Subcutaneous adipose tissue (tissue), 4 donors: ENCODE data around the gene STX1A. TPM values are rescaled to one million over a fixed set of nuclear protein-coding genes. Genes with fewer than 3 reads are reported as not detected.

Experiments
- CTCF ChIP-seq: fragments of 450-650 bp; IDR thresholded peaks from one replicate; pipeline ENCODE4 v1.5.1; 2016; ENCODE audit warnings: low read depth, mild to moderate bottlenecking, control low read depth, antibody characterized with exemption, moderate library complexity
- total RNA-seq, 4 donors: library from RNA; depleted of rRNA; stranded (reverse); fragments of >200 nt; gene quantifications; one replicate each; pipeline ENCODE4 v1.1.0, GENCODE V29; 2016

The STX1A gene
- total RNA-seq, 4 donors from 2014 or later = 2.2 to 12.2 (median 3.4) TPM

GRCh38 chr7:73704640-73705550, 14.6 kb downstream of the STX1A start:
- TF ChIP-seq CTCF = no peak

DNA sequence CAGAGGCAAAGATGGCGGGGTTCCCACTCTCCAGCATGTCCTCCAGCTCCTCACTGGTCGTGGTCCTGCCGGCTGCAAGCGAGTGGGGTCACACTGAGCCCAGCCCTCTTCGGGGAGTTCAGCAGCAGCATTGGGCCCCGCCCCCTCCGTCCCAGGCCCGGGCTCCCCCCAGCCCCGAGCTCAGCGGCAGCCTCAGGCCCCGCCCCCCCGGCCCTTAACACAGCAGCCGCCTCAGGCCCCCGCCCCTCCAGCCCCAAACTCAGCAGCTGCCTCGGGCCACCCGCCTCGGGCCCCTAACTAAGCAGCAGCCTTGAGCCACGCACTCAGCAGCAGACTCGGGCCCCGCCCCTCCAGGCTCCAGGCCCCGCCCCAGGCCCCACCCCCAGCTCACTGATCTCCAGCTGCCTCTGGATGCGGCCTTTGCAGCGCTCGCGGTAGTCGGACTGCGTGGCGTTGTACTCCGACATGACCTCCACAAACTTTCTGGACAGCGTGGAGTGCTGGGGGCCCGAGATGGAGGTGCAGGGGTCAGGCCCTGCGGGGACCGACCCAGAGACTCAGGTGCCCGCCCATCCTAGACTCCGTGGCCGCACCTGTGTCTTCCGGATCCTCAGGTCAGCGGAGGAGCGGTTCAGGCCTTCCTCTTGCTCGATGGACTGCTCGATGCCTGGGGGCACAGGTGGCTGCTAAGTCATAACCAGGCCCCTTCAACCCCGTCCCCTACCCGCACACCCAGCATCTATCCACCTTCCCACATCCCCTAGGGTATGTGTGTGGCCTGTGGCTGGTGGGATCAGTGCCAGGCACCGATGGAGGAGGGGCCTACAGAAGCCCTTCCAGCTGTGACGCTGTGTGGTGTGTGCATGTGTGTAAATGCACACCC, 15.5 kb downstream of the STX1A start:
- no peak for TF ChIP-seq CTCF

- no peak for TF ChIP-seq CTCF
Observed at GRCh38 chr7:73703225-73703624, 16.2 kb downstream of the STX1A start.

GRCh38 chr7:73702665-73703064, 16.8 kb downstream of the STX1A start:
- TF ChIP-seq CTCF = no peak

DNA sequence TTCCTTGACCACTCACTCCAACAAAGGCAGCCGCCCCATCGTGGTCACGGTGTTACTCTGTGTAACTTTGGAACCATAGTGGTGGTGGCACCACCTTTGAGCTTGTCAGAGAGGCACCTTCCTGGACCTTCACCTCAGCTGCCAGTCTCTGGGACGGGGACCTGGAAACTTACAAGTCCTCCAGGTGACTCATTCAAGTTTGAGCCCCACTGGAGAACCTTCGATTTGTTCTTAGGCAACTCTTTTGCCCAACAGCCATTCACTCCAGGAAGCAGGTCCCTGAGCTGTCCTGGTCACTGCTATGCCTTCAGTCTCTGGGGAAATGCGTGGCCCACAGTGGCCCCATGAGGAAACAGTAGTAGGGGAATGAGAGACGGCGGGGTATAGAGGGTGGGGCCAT, 17.2 kb downstream of the STX1A start:
- no peak for TF ChIP-seq CTCF

DNA sequence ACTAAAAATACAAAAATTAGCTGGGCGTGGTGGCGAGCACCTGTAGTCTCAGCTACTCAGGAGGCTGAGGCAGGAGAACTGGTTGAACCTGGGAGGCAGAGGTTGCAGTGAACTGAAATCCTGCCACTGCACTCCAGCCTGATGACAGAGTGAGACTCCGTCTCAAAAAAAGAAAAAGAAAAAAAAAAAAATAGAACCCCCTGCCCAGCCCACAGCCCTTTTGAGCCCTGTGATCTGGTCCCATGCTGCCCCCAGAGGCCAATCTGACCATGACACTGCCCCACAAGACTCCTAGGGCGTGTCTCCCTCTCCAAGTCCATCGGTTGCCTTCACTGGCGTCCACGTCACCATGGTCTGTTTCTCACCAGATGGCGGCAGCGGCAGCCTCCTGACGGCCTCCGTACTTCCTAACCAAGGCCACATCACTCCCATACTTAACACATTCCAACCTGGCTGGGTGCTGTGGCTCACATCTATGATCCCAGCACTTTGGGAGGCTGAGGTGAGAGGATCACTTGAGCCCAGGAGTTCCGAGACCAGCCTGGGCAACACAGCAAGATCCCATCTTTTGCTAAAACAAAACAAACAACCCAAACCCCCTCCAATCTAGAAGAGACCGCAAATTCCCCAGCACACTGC, 18.0 kb downstream of the STX1A start:
- no peak for TF ChIP-seq CTCF

- TF ChIP-seq CTCF = no peak
Observed at GRCh38 chr7:73700581-73701134, 18.8 kb downstream of the STX1A start.
